Right ventricle myocardium inferior (tissue), 1 donor: Measurements from ENCODE around the gene PAK5. TPM values are rescaled to one million over a fixed set of nuclear protein-coding genes. Genes with fewer than 3 reads are reported as not detected.

ENCODE experiments used
- ATAC-seq: fragments of 200-7000 bp; cut with Tn5 transposase; one replicate; pipeline ENCODE4 v1.9.1; 2020; ENCODE audit warnings: mild to moderate bottlenecking, moderate library complexity
- DNase-seq: peaks from one replicate; pipeline ENCODE4 v3.0.0; 2021; ENCODE audit errors: missing footprints
- intact Hi-C: fragments of 100-400 bp; cut with DNase I; formaldehyde crosslinking; loops from one replicate; pipeline ENCODE4 v1.11.0; 2022
- total RNA-seq: library from RNA; stranded (reverse); fragmentation: NEBNext Ultra II Directional; extraction: Animal tissue kit (Norgen Biotek cat#: 25700); gene quantifications from one replicate; pipeline ENCODE4 v1.2.1, GENCODE V29; 2021
- donor health status: DM: no; HTN: yes; CAD: no; lungs with severe emphysema.

PAK5 gene
- total RNA-seq, 1 donor from 2014 or later, result not detected

DNA sequence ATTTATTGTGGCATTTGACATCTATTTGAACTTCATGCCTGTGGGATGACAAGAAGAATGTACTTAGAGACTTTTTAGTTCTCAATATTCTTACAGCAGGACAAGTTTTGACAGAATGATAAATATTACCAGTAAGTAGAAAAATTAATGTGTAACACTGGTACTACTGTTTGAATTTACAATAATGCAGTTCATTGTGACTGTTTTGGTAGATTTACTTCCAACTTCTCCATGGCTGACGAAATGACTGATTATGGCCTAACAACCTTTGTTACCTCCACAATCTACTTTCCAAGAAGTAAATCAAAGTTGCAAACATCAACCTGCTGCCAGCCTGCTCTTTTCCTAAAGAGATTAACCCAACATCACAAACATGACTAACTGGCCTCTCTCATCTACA lies 38.5 kb downstream of the PAK5 start:
- DNase-seq, result no peak
- no peak for ATAC-seq
- intact Hi-C loops, result no loop called here

DNA sequence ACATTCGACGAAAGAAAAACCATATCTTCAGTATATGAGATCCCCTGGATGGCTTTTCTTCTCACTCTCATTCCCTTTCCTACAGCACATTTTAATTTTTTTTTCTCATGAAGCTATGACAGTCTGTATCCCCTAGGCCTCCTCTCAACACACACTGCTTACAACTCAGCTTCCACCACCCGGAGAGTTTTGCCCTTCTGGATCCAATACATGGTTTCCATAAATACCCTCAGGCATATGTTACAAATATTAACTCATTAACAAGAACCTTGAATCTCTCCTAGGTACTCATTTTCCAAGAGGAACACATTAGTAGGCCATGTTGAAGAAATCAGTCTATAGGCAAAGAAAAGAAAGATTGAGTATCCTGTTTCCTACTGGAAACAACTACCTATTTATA lies 44.0 kb downstream of the PAK5 start:
- intact Hi-C loops, result no loop called here
- ATAC-seq, result no peak
- no peak for DNase-seq

DNA sequence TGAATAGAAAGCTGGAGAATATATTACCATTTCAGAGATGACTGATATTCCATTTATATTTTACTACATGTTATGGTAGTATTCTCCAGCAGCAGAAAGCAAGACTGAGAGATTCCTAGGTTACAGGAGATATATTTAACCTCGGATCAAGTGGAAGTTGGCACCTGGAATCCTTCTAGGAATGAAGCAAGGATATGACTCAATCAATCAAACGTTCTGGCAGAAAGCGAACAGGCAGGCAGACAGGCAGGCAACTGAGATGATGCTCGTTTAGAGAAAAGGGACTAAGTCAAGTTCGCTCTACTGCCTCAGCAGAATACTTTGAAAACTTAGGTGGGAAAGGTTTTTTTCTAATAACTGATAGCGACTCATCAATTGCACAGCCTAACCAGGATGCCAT lies 46.2 kb downstream of the PAK5 start:
- no peak for DNase-seq
- no peak for ATAC-seq
- intact Hi-C loops, result no loop called here

DNA sequence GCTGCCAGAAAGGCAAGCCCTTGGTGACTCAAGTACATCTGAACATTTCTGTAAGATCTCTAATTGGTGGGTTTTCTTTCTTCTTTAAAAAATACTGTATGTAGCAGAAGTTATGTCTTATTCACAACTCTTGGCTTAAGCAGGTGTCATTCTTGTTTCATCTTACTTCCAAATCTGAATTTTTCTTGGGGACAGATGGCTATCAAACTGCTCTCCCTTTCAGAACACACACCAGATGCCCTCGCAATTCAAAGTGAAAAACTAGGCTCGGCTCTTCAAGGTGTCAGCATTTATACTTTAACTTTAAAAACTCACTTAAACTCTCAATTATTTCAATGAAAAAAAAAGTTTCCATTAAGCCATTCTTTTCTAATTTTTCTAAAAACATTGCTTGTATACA lies 49.7 kb downstream of the PAK5 start:
- intact Hi-C loops, result no loop called here
- ATAC-seq (no peak), DNase-seq (no peak)

DNA sequence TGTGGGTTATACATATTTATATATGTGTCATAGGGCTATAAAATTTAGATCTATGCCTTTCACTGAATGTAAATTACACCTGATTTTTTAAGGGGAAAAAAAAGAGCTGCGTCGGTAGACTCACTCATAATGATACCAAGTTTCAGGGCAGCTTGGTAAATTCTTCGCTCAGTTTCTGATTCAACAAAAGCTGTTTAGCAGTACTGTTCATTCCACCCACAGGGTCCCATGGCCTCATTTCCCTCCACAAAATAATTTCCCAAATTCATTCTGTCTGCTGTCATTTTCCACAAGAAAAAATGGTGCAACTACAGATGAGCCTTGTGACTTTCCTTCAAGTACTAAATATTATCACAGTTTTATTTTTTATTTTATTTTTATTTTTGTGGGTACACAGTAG lies 63.7 kb downstream of the PAK5 start:
- no peak for DNase-seq
- intact Hi-C loops, result no loop called here
- no peak for ATAC-seq

DNA sequence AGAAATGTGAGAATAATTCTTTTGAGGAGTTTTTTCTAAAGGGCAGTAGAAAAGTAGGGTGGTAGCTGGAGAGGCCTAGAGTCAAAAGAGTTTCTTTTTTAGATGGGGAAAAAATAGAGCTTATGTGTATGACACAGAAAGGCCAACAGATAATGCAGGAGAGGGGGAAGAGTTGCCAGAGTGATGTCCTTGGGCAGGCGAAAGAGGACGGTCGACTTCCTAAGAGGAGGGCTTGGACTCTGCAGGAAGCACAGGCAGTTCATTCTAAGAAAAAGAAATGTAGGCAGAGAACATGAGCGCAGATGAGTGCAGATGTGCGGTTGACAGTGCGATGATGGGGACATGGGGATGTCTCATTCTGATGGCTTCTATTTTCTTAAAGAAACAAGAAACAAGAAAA lies 68.9 kb downstream of the PAK5 start:
- intact Hi-C loops, result no loop called here
- ATAC-seq (no peak), DNase-seq (no peak)

DNA sequence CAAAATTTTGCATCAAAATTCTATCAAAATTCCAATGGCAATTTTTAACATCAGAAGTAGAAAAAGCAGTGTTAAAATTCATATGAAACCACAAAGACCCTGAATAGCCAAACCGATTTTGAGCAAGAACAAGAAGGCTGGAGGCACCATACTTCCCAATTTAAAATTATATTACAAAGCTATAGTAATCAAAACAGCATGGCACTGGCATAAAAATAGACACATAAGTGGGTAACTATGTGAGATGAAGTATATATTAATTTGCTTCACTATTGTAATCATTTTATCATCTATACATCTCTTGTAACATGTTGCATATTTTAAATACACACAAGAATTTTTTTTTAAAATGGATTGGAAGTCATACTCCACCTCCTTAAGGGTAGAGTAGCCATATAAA lies 77.4 kb downstream of the PAK5 start:
- DNase-seq, result no peak
- no peak for ATAC-seq
- intact Hi-C loops, result no loop called here

DNA sequence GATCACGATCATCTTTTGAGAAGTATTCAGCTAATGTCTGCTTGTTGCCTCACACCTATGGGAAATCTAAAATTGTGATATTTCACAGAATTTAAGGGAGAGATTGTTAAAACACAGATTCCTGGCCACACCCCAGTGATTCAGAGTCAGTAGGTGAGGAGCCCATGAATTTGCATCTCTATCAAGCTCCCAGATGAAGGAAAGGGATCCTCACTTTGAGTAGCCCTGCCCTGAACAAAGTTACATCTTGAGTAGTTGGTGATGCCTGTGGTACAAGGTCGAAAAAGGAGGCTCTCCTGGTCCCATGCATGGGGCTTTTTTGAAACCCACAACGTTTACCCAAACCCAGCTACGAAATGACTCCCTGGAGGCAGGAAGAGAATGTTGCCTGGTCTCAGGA lies 79.5 kb downstream of the PAK5 start:
- no peak for DNase-seq
- ATAC-seq, result no peak
- intact Hi-C loops, result no loop called here

DNA sequence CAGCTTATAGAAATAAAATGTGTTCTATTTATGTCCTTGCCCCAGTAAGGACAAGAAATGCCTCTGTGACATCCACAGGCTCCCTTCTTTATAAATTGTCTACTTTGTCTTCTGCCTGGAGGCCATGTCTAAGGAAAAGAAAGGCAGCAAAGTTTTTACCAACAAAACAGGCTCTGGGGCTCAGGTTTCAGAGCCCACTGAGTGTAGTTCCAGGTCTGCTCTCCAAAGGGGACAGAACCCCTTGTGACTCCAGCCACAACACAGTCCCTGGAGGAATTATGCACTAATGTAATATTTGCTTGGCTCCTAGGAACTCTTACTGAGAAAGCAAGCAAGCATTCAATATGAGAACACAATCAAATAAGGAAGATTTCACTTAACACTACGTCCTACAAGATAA lies 80.1 kb downstream of the PAK5 start:
- intact Hi-C loops, result no loop called here
- DNase-seq (no peak), ATAC-seq (no peak)

DNA sequence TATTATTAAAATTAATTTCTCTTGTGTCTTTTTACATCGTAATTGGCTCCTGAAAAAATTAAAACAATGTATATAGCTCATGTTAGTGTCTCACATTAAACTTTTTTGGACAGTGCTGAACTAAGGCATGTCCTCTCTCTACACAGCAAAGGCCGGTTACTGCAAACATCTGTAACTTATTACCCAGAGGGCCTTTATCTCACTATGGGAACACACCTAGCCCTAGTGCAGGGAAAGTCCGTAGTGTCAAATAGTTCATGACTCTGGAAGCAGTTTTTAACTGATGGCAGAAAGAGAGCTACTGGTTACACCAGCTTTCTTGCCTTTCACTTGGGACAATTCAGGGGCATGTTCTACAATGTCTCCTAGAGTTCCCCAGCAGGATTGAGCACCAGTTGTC lies 82.2 kb downstream of the PAK5 start:
- DNase-seq, result no peak
- no peak for ATAC-seq
- intact Hi-C loops, result no loop called here

DNA sequence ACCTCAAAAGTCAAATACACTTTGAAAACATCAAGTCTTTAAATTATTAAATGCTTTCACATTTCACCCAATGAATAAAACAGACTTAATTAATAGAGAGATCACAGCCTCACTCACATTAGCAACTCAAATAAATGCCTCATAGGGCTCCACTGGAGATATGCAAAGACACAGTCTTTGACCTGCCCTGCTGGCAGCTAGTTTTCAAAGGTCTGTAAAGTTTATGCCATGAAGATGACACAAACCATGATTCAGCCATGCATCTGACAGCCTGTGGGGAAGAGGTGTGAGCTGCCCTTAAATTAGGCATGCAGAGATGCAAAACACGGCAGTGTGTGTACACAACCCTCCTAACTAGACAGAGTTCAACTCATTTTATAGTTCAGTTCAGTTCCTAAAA lies 83.6 kb downstream of the PAK5 start:
- ATAC-seq (no peak), DNase-seq (no peak)
- intact Hi-C loops, result no loop called here

DNA sequence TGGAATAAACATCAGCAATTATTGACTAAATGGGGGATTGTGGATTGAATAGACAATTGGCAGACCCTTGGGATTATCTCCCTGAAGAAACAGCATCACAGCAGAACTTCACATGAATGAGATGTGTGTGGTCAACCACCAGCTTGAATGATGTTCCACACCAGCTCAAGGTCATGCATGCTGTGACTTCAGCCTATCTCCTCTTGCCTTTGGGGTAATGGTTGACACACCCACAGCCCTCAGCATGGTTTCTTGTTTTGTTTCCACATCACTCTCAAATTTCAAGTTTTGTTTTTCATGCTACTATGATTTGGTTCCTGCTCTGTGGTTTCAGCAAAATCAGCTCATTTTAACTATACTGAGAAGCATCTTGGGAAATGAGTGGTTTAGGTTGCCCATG lies 94.3 kb downstream of the PAK5 start:
- ATAC-seq, result no peak
- intact Hi-C loops, result no loop called here
- DNase-seq, result no peak

DNA sequence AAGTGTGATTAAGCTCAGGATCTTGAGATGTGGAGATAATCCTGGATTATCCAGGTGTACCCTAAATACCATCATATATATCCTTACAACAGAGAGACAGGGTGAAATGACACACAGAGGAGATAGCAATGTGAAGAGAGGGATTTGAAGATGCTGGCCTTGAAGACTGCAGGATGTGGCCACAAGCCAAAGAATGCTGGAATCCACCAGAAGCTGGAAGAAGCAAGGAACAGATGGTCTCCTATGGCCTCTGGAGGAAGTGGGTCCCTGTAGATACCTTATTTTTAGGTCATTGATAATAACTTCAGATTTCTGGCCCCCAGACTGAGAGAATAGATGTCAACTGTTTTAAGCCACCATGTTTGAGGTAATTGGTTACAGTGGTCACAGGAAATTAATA lies 95.0 kb downstream of the PAK5 start:
- intact Hi-C loops, result no loop called here
- no peak for DNase-seq
- no peak for ATAC-seq

DNA sequence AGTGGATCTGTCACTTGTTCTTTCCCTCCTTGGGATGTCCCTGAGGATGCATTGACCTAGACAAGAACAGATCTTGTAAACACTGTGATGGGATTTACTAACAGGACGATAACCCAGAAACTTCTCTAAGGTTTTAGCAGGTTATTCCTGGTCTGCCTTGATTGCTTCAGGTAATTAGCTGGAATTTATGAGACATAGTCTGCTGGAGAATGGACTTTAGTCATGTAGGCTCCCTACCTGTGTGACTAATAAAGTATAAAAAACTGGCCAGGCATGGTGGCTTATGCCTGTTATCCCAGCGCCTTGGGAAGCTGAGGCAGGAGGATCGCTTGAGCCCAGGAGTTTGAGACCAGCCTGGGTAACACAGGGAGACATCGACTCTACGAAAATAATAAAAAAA lies 96.1 kb downstream of the PAK5 start:
- ATAC-seq, result no peak

DNA sequence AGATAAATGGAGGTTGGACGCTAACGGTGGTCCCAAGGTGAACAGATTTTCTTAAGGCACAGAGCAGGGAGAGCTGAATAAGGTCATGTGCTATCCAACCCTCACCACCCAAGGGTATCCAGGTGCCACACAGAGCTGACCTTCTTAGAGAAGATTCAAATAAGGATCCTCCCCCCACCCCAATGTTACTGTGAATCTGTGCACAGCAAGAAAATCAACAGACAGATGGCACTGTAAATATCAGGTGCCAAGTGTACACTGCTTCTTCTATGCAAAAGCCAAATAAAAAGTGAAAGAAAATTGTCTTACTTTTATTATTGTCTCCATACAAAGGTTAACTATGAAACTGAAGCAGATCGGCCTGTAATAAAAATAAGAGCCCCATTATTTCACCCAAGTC lies 96.9 kb downstream of the PAK5 start:
- intact Hi-C loops, result no loop called here
- ATAC-seq, result no peak
- DNase-seq, result no peak

More for the DNA sequence above, 96.1 kb downstream of the PAK5 start:
- intact Hi-C loops, result no loop called here
- DNase-seq, result no peak

DNA sequence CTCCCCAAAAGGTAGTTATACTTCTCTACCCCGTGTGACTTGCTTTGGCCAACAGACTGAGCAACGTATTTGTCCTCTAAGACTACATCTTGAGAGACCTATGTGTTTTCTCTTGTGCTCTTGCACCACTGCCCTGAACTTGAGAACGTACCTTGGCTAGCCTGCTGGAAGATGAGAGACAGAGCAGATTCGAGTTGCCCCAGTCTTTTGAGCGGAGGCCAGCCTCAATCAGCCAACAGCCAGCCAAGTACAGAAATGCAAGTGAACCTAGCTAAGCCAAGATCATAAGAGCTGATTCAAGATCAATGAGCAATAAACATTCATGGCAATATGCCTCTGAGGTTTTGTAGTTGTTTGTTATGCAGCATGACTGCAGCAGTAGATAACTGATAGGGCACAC lies 98.4 kb downstream of the PAK5 start:
- intact Hi-C loops, result no loop called here
- ATAC-seq (no peak), DNase-seq (no peak)

DNA sequence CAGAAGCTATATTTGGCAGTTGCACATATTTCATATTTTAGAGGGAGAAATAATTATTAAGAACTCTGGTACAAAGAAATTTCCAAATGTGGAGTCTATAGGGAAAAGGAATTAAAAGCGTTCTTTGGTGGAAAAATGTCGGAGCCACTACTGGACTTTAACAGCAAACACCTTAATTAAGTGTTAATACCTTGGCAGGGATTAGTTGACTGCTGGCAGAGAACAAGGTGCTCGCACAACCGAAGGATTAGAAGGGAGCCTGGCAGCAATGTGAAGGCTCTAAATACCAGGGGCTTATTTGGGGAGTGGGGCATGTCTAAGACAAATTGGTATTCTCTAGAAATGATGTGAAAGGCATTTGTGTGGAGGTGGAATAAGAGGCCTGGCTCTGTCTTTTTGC lies 98.9 kb downstream of the PAK5 start:
- DNase-seq (no peak), ATAC-seq (no peak)
- intact Hi-C loops, result no loop called here

DNA sequence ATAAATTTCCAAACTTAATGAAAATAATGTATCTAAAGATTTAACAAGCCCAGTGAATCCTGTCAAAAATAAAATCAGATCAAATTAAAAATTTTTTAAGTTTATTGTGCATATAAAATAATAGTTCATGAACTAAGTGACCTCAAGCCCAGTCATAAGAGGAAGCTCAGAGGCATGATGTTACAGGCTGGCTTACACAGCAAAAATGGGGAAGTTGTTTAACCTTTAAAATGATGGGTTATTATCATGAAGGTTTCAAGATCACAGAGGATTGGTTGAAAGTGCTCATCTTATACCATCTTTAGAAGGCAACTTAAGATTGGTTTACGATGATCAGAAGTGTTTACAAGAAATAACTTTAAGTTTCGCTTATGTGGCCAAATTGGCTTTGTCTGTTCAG lies 102.5 kb downstream of the PAK5 start:
- intact Hi-C loops, result no loop called here
- ATAC-seq (no peak), DNase-seq (no peak)

DNA sequence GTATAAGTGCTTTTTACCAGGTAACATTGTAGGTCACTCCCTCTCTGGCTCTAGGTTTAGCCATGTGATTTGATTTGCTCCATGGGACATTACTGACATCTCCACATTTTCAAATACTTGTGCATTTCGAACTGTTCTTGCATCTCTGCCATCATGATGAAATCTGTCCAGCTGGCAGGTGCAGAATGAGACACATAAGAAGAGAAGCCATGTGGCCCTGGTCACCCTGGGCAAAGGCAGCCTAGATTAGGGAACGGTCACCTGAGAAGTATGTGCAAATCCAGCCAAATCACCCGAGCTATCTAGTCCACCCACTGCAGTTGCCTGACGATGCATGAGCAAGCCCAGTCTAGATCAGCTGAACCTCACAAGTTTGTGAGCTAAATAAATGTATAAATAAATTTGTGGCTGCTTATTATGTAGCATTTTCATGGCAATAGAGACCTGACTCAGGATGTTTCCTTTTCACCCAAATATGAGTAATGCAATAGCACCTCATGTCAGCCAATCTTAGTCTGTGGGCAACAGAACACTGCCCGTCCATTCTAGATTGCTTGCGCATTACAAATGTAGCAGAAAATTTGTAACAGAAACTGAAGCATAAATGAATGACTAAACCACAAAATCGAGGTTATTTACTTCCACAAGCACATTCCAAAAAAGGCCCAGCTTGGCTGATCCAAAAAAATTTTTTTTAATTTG lies 115.2 kb downstream of the PAK5 start:
- no peak for ATAC-seq
- DNase-seq, result no peak
- intact Hi-C loops, result no loop called here

DNA sequence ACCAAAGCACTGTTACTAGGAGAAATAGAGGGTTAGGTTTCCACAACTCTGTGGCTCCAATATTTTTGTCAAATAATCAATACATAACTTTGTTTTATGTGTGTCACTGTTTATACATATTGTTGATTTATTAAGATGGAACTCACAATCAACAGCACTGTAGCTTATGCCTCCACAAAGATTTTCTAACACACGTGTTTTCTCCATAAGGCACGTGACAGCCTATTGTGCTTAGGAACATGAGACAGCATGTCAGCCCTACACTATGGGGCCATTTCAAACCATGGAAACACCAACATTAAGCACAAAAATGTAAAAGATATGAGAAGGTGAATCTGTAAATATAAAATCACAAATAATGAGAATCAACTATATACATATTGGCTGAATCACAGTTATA lies 127.0 kb downstream of the PAK5 start:
- DNase-seq (no peak), ATAC-seq (no peak)
- intact Hi-C loops, result no loop called here

DNA sequence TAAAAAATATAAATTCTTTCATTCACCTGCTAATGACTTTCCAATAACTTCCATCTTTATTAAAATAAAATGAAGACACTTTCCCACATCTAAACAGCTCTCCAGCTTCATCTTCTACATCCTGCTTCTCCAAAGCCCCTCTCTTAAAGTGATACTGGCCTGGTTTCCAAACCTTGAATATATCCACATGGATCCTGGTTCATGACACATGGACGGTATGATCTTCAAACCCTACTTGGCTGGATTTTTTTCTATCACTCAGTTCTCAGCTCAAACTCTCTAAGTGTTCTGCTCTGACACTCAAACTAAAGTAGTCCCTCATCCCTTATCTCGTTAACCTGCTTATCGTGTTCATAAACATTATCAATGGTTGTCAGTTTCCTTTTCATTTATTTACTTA lies 128.2 kb downstream of the PAK5 start:
- DNase-seq (no peak), ATAC-seq (no peak)
- intact Hi-C loops, result no loop called here
